CD4-positive, alpha-beta T cell treated with Interleukin-10 for 1 hour (primary cell): ENCODE measurements around the gene USP40.

Source experiments
- DNase-seq: peaks from one replicate; pipeline ENCODE4 v3.0.0-alpha.2; 2020

The USP40 gene

DNA sequence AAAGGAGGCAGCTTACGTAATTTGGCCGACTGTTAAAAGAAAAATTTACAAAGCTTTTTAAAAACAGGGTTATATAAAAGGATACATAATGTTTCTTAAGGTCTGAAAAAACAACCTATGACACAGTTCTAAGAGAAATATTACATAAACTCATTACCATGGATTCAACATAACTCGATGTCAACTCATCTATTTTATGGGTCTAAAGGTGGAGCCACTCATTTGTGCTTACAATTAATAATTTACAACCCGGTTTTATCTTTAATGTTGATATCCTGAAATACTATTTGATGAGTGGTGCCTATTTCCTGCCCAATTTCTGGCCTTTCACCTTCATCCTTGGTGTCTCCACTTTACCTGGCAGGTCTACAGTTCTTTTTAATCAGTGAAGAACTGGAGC is 15.1 kb downstream of the USP40 start:
- DNase-seq = no peak

DNA sequence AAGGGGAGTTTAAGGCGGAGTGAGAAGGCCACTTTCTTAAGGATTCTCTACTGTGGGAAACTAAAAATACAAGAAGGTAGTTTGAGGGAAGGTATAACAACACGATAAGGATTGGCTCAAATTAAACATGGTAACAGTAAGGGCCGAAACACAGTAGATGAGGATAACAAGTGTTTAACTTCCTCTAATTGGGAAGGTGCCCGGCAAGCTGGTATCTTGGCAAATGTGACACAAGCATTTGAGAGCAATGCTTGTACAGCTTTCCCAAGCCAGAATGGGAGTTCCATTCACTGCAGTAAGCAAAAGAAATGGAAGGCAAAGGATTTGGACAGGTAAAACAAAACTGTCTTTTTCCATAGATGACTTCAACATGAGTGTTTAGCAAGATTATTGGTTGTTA is 19.8 kb downstream of the USP40 start:
- DNase-seq = no peak

DNA sequence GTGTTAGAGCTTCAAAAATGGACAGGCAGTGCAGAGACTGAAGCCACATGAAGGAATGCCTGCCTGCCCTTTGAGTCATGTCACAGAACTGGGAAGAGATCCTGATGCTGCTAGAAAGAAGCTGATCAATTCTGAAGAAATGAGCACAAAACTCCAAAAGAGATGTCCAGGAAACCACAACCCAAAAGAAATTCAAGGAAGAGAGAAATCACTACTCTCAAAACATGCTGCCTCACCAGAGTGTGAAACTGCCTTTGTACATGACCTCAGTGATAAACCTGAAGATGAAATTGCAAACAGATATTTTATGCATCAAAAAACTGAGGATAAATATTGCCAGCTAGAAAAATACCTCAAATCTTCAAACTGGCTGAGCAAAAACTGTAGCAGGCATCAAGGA is 20.5 kb downstream of the USP40 start:
- no peak for DNase-seq

DNA sequence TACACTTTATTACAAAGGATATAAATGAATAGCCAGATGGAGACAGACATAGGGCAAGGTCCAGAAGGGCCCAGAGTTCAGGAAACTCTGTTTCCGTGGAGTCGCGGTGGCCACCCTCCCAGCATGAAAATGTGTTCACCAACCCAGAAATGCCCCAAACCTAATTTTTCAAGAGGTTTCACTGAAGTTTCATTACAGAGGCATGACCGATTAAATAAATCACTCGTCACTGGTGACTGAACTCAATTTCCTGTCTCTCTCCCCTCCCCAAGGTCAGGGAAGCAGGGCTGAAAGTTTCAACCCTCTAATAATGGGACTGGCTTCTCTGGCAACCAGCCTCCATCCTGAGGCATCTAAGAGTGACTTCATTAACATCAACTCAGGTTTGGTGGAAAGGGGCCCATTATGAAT is 22.4 kb downstream of the USP40 start:
- no peak for DNase-seq

DNA sequence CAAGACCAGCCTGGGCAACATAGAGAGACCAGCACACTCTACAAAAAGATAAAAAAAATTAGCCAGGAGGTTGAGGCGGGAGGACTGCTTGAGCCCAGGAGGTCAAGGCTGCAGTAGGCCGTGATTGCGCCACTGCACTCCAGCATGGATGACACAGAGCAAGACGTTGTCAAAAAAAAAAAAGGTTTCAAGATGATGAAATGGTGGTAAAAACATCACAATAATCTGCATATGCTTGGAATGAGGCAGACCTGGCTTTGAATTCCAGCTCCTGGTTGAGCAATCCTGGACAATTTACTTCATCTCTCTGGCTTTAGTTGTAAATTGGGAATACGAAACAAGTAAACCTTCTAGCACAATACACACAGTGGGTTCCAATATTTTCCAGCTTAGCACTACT is 24.1 kb downstream of the USP40 start:
- no peak for DNase-seq

DNA sequence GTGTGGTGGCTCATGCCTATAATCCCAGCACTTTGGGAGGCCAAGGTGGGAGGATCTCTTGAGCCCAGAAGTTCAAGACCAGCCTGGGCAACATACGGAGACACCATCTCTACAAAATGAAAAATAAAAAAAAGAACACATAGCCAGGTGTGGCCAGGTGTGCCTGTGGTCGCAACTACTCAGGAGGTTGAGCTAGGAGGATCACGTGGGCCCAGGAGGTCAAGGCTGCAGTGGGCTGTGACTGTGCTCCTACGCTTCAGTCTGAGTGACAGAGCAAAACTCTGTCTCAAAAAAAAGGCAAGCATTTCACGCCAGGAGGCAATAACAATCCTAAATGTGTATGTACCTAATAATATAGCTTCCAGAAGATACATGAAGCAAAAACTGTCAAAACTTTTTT is 27.8 kb downstream of the USP40 start:
- no peak for DNase-seq

DNA sequence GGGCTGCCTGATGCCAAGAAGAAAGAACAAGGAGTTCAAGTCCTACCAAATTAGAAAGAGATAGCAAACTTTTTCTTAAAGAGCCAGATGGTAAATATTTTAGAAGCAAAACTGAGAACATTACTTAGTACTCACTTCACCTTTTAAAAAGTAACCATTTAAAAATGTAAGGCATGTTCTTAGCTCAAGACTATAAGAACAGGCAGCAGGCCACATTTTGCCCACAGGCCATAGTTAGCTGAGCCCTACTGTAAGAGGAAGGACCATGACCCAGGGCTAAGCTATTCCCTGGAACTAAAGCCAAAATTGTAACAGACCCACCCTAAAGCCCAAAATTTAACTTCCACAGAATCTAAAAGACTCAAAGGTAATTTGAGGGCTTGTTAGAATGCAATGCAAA is 31.3 kb downstream of the USP40 start:
- DNase-seq = no peak

DNA sequence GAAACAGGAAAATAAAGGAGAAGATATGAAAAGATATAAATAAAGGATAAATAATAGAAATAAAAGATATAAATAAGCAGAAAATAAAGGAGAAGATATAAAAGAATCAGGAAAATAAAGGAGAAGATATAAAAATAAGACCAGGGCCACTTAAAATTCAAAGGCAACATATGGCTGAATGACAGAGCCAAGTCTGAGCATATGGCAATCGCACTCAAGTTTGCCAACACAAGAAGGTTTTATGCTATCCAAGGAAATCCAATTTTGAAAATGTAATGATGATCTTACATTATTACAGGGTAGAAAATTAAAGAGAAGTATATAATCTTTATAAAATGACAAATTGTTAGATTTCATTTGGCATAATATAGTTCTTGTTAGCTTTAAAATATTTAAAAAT is 33.6 kb downstream of the USP40 start:
- DNase-seq = no peak

DNA sequence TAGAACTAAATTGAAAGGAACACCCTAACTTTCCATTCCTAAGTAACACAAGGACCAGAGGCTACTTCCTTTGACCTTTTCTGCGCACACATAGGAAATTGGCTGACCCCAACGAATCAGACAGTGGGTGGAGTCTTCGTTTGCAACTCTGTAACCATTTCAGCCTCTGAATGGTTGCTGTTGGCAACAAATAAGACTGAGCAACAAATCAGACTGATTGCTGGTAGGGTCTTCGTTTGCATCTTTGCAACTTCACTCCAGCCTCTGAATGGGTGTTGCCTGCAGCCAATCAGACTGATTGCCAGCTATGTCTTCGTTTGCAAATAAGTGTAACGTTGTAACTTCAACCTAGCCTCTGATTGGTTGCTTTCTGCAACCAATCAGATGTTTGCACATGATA is 34.6 kb downstream of the USP40 start:
- no peak for DNase-seq

DNA sequence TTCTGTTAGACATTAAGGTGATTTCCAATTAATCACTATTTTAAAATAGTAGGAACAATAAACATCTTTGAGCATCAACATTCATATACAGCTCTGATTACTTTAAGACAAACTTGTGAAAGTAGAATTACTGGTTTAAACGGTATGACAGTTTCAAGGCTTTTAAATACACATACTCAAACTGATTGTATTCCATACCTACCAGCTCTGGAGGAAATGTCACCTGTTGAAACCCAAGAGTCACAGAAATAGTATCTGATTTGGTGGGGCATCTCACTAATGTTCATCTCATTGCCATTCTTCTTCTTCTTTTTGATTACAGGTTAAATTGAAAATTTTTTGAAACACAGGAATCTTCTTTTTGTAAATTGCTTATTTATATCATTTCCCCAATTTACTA is 36.2 kb downstream of the USP40 start:
- DNase-seq = no peak

DNA sequence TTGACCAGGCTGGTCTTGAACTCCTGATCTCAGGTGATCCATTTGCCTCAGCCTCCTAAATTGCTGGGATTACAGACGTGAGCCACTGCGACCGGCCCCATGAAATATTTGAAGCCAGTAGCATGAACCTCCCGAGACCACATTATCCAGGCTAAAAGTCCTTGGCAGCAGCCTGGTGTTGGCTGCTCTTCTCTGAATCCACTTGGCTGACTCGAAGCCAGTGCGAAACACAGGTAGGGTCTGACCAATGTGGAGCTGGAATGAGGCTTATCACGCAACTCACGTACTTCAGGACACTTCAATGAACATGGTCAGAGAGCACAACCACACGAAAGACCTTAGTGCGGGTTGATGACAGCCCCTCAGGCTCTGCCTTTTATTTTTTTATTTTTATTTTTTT is 38.4 kb downstream of the USP40 start:
- DNase-seq = no peak

DNA sequence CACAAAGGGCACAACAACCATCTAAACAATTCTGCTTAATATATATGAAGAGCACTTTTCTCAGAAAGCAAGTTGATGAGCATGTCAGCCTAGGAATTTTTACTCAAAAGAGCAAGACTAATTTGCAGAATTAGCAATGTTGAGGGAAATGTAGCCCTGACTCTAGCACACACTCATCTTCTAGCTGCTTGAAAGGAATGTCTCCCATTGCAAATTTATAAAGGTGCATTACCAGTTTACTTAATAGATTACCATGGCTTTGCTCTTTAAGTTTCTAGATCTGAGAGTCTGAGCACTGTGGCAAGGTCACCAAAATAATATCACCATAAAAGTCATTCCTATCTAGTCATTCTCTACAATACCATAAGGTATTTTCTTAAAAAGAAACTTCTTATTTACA is 40.8 kb downstream of the USP40 start:
- DNase-seq = no peak

DNA sequence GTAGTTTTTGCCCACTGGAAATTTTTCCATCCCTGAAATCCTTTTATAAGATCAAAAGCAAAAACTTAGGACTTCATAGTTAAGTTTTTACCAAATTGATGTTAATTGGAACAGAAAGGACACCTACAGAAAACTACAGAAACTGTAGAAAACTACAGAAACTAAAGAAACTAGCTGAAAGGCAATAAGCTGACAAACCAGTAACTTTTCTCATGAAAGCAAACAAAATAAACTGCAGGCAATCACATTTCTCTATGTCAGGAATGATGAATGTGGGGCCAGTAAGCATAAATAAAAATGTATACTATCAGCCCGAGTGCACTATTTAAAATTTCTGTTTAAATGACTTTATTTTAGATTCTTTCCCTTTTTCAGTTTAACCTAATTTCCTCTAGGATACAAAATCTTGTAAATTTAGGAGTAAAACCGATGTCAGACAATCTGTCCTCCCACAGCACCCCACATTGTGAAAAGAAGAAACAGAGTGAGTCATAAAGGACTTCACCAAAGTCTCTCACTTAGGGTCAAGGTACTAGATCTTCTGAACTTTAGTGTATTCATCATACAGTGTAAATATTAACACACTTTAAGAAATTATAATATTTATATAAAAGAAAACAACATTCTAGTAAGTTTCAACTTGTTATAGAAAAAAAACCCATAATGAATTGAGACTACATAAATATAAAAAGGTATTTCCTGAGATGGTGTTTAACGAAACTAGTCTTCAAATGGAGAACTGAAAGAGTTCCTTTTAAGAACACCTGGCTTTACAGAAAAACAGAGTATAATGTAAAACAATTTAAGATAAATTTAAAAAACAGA is 46.6 kb downstream of the USP40 start:
- DNase-seq = no peak

DNA sequence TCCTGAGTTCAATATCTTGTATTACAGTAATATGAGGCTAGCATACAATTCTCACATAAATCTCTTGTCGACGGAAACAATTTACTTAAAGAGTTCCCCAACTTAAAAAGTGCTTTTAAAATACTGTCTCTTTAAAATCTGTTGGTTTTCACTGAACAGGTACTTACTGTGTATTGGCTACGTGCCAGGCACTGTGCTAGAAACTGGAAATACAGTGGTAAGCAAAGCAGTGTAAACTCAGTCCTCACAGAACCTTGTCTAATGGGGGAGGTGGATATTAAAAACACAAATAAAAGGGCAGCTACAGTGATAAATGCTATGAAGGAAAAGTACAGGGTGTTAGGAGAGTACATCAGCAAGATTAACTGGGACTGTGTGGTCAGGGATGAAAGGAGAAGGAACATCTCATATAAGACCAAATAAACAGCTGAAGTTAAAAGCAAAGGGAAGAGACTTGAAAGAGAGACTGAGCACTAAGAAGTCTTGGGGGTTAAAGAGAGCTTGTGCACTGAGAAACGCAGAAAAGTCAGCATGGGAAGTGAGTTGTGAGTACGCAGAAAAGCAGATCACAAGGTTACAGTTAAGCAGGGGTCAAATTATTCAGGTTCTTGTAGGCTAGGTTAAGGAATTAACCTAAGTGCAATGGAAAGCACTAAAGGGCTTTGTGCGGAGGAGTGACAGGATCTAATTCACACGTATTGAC is 52.5 kb downstream of the USP40 start:
- no peak for DNase-seq

DNA sequence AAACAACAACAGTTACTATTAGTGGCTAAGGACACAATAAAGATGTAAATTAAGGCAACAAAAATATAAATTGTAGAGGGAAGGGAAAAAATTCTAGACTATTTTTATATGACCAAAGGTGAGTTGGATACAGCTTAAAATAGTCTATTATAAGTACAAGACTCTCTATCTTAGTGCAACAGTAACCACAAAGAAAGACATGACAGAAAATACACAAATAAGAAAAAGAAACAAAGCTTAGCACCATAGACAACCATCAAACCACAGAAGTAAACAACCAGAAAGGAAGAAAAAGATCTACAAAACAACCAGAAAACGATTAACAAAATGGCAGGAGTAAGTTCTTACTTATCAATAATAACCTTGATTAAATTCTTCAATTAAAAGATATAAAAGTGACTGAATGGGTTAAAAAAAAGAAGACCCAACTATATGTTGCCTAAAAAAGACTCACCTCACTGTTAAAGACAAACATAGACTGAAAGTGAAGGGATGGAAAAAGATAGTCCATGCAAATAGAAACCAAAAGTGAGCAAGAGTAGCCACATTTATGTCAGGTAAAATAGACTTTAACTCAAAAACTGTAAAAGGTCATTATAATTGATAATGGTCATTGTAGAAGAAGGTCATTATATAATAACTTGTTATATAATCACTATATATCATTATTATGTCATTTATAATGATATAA is 62.5 kb downstream of the USP40 start:
- DNase-seq = no peak

DNA sequence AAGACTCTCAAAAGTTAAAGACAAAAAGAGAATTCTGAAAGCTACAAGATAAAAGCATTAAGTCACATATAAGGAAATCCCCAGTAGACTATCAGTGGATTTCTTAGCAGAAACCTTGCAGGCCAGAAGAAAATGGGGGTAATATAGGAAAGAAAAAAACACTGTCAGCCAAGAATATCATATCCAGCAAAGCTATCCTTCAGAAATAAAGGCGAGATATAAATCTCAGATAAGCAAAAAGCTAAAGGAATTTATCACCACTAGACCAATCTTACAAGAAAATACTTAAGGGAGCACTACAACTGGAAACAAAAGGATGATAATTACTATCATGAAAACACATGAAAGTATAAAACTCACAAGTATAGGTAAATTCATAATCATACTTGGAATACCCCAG is 63.1 kb downstream of the USP40 start:
- DNase-seq = no peak

DNA sequence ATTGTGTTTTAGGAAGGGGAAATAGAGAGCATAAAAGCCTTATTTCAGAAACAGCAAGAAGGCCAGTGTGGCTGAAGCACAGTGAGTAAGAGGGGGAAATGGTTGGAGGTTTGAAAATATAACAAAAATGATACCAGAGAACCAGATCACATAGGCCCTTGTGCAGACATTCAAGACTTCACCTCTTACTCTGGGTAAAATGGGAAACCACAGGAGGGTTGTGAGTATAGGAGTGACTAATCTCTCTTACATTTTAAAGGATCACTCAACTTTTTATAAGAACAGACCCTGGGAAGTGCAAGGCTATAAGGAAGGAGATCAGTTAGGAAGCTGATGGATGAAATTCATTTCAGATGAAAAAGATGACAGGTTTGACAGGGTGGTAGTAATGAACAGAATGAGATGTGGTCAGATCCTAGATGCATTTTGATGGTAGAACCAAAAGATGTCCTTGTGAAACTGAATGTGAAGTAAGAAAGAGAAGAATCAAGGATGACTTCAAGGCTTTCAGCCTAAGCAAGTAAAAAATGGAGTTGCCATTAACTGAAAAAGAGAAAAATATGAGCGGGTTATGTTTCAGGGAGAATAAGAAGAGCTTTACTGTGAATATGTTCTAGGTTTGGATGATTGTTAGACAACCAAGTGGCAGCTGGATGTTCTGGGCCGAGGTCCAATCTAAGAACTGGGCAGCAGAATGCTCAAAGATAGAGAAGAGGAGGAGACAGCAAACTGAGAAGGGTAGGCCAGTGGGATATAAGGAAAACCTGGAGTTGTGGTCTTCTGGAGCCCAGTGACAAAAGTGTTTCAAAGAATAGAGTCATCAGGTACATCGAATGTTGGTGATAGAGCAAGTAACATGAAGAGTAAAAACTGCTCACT is 65.1 kb downstream of the USP40 start:
- DNase-seq = no peak

DNA sequence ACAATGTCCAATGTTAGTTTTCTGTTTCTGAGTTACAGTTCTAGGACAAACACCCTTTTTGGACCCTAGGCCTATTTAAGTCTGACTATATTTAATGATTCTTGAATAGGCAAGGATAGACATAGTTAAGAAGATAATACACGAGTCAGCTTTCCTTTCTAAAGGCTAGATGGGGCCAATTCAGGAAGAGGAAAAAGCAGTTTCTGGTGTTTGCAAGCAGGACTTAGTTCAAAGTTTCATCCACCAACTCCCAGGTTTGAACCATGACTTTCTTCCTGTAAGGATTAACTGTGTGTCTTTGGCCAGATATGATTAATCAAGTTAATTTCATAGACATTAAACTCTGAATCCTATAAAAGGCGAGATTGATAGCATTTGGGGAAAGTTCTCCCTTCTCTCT is 66.7 kb downstream of the USP40 start:
- DNase-seq = no peak

DNA sequence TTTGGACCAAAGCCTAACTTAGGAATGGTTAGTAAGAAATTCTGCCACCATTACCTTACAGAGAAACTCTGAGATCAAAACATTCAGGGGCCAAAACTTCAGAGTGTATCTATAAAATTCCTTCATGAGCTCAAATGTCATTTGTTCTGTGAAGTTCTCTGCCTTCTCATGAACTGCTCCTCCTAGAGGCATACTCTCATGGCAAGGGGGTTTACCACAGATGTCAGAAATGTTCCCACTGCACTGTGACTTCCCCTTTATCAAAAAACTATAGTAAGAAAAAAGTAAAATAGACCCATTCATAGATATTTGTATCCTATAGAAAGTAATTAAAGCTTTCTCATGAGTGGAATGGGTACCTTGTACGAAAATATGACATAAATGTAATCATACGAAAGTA is 68.5 kb downstream of the USP40 start:
- no peak for DNase-seq

DNA sequence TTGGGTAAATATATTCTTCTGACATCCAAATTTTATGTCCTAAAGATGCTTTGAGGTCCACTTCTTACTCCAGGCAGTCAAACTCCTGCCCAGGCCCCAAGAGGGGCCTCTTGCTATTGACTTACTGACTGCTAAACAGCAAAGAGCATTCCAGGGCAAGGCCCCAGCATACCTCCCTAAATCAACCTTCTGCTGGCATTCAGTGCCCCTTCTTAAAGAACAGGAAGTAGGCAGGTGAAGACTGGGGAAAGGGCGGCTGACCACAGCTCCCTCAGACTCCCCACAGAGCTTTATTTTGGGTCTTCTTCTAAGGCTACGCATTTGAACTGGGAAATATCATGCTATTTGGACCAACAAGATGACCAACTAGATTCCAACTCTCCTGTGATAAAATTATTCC is 68.9 kb downstream of the USP40 start:
- no peak for DNase-seq

DNA sequence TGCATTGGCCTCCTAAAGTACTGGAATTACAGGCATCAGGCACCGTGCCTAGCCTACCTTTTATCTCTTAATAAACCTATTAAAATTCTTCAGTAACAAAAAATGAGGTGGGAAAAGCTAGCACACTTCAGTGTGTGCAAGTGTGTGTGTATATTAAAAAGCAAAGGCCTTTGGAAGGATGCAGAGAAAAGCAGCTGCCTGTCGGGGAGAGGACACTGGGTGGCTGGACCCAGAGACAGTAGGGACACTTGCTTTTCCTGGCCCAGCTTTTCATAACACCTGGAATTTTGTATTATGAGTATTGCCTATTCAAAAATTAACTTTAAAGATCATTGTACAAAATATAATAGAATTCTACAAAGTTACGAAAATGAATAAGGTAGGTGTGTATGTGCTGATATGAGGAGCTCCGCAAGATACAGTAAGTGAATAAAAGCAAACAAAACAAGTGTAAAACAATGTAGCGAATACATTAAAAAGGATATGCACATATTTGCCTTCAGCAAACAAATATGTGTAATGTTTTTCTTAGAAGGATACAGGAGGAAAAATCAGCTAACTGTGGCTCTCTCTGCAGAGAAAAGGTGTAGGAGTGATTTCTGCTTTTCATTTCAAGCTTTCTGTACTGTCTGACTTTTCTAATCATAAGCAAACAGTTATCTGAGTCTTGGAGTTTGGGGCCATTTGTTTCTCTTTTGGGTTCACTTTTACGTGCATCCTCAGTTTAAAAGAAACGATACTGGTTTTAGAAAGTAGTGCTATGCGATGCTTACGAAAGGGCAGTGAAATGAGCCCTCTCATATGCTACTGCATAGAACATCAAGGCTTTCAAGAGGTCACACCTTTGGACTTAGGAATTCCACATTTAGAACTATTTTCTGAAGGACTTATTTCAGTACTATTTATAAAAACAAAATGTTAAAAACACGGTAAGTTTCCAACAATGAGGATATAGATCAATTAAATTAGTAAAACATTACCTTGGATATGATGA is 70.8 kb downstream of the USP40 start:
- DNase-seq = no peak

DNA sequence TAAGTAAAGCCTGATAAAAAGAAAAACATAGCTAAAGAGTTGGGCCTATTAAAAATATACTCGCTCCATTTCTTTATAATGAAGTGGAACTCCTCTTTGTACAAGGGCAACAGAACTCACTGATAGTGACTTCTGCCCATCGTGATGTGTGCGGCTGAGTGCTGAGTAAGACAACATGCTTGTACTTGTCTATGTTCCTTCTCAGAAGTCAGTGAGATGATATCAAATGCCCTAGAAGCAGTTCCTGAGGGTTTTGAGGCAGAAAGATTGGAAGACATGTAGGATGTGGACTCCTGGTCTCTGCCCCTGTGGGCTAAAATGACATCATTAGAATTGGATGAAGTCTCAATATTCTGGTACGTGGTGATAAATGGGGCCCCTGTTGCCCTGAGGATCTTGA is 73.8 kb downstream of the USP40 start:
- no peak for DNase-seq
